HEK293 (cell line): ENCODE data around the gene FRMPD2.

ENCODE experiments used
- CTCF ChIA-PET: fragments of 350-600 bp; formaldehyde crosslinking; extraction: SDS; loops from one replicate; lab custom pipeline; 2021; ENCODE audit warnings: antibody characterized with exemption; lab: Yijun Ruan, JAX
- POLR2A ChIA-PET: fragments of 300-600 bp; formaldehyde crosslinking; extraction: SDS; loops from one replicate; lab custom pipeline; 2020; ENCODE audit warnings: antibody characterized with exemption, inconsistent platforms; lab: Yijun Ruan, JAX
- H3K27ac ChIP-seq: fragments of 200-500 bp; sonication (Bioruptor generic); 2 replicates; pipeline ENCODE4 v1.5.1; 2014; ENCODE audit warnings: low read depth, low read length, control low read depth, inconsistent platforms; ENCODE audit errors: extremely low read depth
- H3K36me3 ChIP-seq, 2 experiments: fragments of 200-500 bp in 1 of 2; sonication (Bioruptor generic) in 1 of 2; 1 replicate in 1 of 2; 2 replicates in 1 of 2; pipeline ENCODE4 v1.5.1; 2014 to 2017; ENCODE audit warnings: inconsistent platforms in 2 of 2, low read length in 2 of 2; ENCODE audit not compliant: control insufficient read depth in 2 of 2, insufficient read depth in 1 of 2
- H3K4me1 ChIP-seq: fragments of 200-500 bp; sonication (Bioruptor generic); 2 replicates; pipeline ENCODE4 v1.5.1; 2014; ENCODE audit warnings: mild to moderate bottlenecking, low read length, inconsistent platforms; ENCODE audit not compliant: control insufficient read depth, insufficient read depth
- H3K4me3 ChIP-seq: 2 replicates; pipeline ENCODE4 v1.5.1; 2011; ENCODE audit warnings: low read depth, mild to moderate bottlenecking, control low read depth, low read length, moderate library complexity
- H3K9me3 ChIP-seq: fragments of 200-500 bp; sonication (Bioruptor generic); 2 replicates; pipeline ENCODE4 v1.5.1; 2014; ENCODE audit warnings: low read depth, low read length, inconsistent platforms; ENCODE audit not compliant: control insufficient read depth, insufficient read depth
- GFI1B ChIP-seq: fragments of 450-650 bp; formaldehyde crosslinking; IDR thresholded peaks from 2 replicates; pipeline ENCODE4 v1.5.1; 2016; ENCODE audit warnings: missing biosample characterization, missing genetic modification characterization
- GLI2 ChIP-seq: fragments of 450-650 bp; formaldehyde crosslinking; IDR thresholded peaks from 2 replicates; pipeline ENCODE4; 2017; ENCODE audit warnings: missing biosample characterization, missing genetic modification characterization, low read depth, borderline replicate concordance
- HOXD13 ChIP-seq: sonication (generic); formaldehyde crosslinking; IDR thresholded peaks from 2 replicates; pipeline ENCODE4 v1.8.0; 2022; ENCODE audit warnings: missing genetic modification reagents, borderline replicate concordance
- IKZF3 ChIP-seq: fragments of 450-650 bp; IDR thresholded peaks from 2 replicates; pipeline ENCODE4 v1.5.0; 2018; ENCODE audit warnings: missing biosample characterization, mild to moderate bottlenecking, missing genetic modification characterization, moderate library complexity
- OVOL3 ChIP-seq: fragments of 450-650 bp; formaldehyde crosslinking; IDR thresholded peaks from 2 replicates; pipeline ENCODE4 v1.5.1; 2016; ENCODE audit warnings: missing biosample characterization, missing genetic modification characterization
- PRDM6 ChIP-seq: fragments of 450-650 bp; formaldehyde crosslinking; IDR thresholded peaks from 2 replicates; pipeline ENCODE4 v1.5.1; 2017; ENCODE audit warnings: missing biosample characterization, missing genetic modification characterization
- RBAK ChIP-seq: fragments of 450-650 bp; formaldehyde crosslinking; IDR thresholded peaks from 2 replicates; pipeline ENCODE4 v1.5.1; 2016; ENCODE audit warnings: missing biosample characterization, missing genetic modification characterization
- SALL2 ChIP-seq: fragments of 450-650 bp; formaldehyde crosslinking; IDR thresholded peaks from 2 replicates; pipeline ENCODE4 v1.5.0; 2017; ENCODE audit warnings: missing biosample characterization, mild to moderate bottlenecking, missing genetic modification characterization, borderline replicate concordance
- TRIM28 ChIP-seq: IDR thresholded peaks from 2 replicates; pipeline ENCODE4 v1.6.1; 2011; ENCODE audit warnings: low read length, control low read depth, borderline replicate concordance
- ZBTB17 ChIP-seq: fragments of 450-650 bp; formaldehyde crosslinking; IDR thresholded peaks from 2 replicates; pipeline ENCODE4 v1.5.1; 2016; ENCODE audit warnings: missing biosample characterization, missing genetic modification characterization
- ZBTB49 ChIP-seq: fragments of 450-650 bp; formaldehyde crosslinking; IDR thresholded peaks from 2 replicates; pipeline ENCODE4 v1.5.1; 2016; ENCODE audit warnings: missing biosample characterization, missing genetic modification characterization, low read depth
- ZNF112 ChIP-seq: fragments of 450-650 bp; formaldehyde crosslinking; IDR thresholded peaks from 2 replicates; pipeline ENCODE4 v1.5.0; 2017; ENCODE audit warnings: missing biosample characterization, missing genetic modification characterization
- ZNF248 ChIP-seq: fragments of 450-650 bp; formaldehyde crosslinking; IDR thresholded peaks from 2 replicates; pipeline ENCODE4 v1.5.1; 2017; ENCODE audit warnings: missing biosample characterization, missing genetic modification characterization
- ZNF473 ChIP-seq: fragments of 450-650 bp; formaldehyde crosslinking; IDR thresholded peaks from 2 replicates; pipeline ENCODE4 v1.5.1; 2017; ENCODE audit warnings: missing biosample characterization, missing genetic modification characterization
- ZNF48 ChIP-seq: fragments of 450-650 bp; formaldehyde crosslinking; IDR thresholded peaks from 2 replicates; pipeline ENCODE4 v1.5.1; 2016; ENCODE audit warnings: missing biosample characterization, missing genetic modification characterization
- ZNF501 ChIP-seq: fragments of 450-650 bp; formaldehyde crosslinking; IDR thresholded peaks from 2 replicates; pipeline ENCODE4 v1.5.1; 2016; ENCODE audit warnings: missing biosample characterization, missing genetic modification characterization
- ZNF513 ChIP-seq: fragments of 450-650 bp; IDR thresholded peaks from 2 replicates; pipeline ENCODE4 v1.5.1; 2018; ENCODE audit warnings: missing biosample characterization, missing genetic modification characterization
- ZNF621 ChIP-seq: fragments of 450-650 bp; formaldehyde crosslinking; IDR thresholded peaks from 2 replicates; pipeline ENCODE4 v1.5.1; 2017; ENCODE audit warnings: missing biosample characterization, missing genetic modification characterization
- ZNF704 ChIP-seq: fragments of 450-650 bp; formaldehyde crosslinking; IDR thresholded peaks from 2 replicates; pipeline ENCODE4 v1.5.1; 2016; ENCODE audit warnings: missing biosample characterization, missing genetic modification characterization
- ZNF837 ChIP-seq: fragments of 450-650 bp; formaldehyde crosslinking; IDR thresholded peaks from 2 replicates; pipeline ENCODE4 v1.5.1; 2016; ENCODE audit warnings: missing biosample characterization, missing genetic modification characterization
- ZSCAN16 ChIP-seq: fragments of 450-650 bp; formaldehyde crosslinking; IDR thresholded peaks from 2 replicates; pipeline ENCODE4 v1.5.1; 2016; ENCODE audit warnings: missing biosample characterization, missing genetic modification characterization
- ZSCAN23 ChIP-seq: fragments of 450-650 bp; formaldehyde crosslinking; IDR thresholded peaks from 2 replicates; pipeline ENCODE4 v1.5.1; 2016; ENCODE audit warnings: missing biosample characterization, missing genetic modification characterization
- ZXDB ChIP-seq: fragments of 450-650 bp; formaldehyde crosslinking; IDR thresholded peaks from 2 replicates; pipeline ENCODE4 v1.5.1; 2016; ENCODE audit warnings: missing biosample characterization, missing genetic modification characterization
- TF ChIP-seq, protein P1 (sequence below): fragments of 450-650 bp; formaldehyde crosslinking; IDR thresholded peaks from 2 replicates; pipeline ENCODE4 v1.5.1; 2016; ENCODE audit warnings: missing biosample characterization, missing genetic modification characterization

Gene FRMPD2

DNA sequence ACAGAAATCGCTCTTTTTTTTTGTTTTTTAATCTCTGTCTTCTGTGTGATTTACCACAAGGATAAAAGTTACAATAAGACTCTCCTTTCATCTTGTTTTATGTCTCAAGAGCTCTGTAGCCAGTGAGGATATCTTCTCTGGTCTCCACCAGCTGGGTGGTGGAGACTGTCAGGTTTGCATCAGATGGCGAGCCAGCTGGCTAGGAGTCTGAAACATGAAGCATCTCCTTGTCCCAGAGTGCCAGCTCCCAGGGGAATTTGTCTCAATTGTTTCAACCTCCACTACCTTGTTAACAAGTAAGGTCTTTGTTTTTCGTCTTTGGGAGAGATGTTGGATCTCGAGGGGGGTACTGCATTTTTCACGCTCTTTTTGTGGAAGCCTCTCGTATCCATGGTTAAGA is 47.3 kb downstream of the FRMPD2 start:
- CTCF ChIA-PET: interaction anchor here (0.6 to 0.7 kb wide), 2 partner anchors 12 to 15 kb away, joined by 3 to 4 read pairs; no protein-coding TSS in a partner anchor
- no peak overlapping the region for H3K27ac ChIP-seq
- TF ChIP-seq OVOL3 (tag by site-specific recombination) (no peak), RBAK (tag by site-specific recombination) (no peak), ZXDB (tag by site-specific recombination) (no peak), ZNF48 (tag by site-specific recombination) (no peak), GLI2 (tag by site-specific recombination) (no peak), ZNF704 (tag by site-specific recombination) (no peak), IKZF3 (no peak), ZNF248 (tag by site-specific recombination) (no peak), ZNF621 (tag by site-specific recombination) (no peak), ZSCAN16 (no peak), TRIM28 (no peak)
- no peaks in the 10 kb centered on the region for H3K36me3 ChIP-seq
- no peak overlapping the region for H3K4me3 ChIP-seq
- no peaks in the 10 kb centered on the region for H3K4me1 ChIP-seq
- POLR2A ChIA-PET: no interaction called here
- no peaks in the 10 kb centered on the region for H3K9me3 ChIP-seq

- H3K4me3 ChIP-seq: no peak overlapping the region
- TF ChIP-seq ZNF837 (tag by site-specific recombination) (no peak), ZNF473 (tag by site-specific recombination) (no peak), ZNF112 (tag by site-specific recombination) (no peak), ZBTB49 (tag by site-specific recombination) (no peak), ZNF513 (tag by site-specific recombination) (no peak), ZBTB17 (tag by site-specific recombination) (no peak), ZNF501 (tag by site-specific recombination) (no peak), ZSCAN23 (tag by site-specific recombination) (no peak), HOXD13 (CRISPR knock-in tag) (no peak), GFI1B (no peak), PRDM6 (no peak), SALL2 (no peak)
- TF ChIP-seq, protein P1, sequence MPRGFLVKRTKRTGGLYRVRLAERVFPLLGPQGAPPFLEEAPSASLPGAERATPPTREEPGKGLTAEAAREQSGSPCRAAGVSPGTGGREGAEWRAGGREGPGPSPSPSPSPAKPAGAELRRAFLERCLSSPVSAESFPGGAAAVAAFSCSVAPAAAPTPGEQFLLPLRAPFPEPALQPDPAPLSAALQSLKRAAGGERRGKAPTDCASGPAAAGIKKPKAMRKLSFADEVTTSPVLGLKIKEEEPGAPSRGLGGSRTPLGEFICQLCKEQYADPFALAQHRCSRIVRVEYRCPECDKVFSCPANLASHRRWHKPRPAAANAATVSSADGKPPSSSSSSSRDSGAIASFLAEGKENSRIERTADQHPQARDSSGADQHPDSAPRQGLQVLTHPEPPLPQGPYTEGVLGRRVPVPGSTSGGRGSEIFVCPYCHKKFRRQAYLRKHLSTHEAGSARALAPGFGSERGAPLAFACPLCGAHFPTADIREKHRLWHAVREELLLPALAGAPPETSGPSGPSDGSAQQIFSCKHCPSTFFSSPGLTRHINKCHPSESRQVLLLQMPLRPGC: no peak
- POLR2A ChIA-PET: no interaction called here
- no peaks in the 10 kb centered on the region for H3K9me3 ChIP-seq
- H3K4me1 ChIP-seq: no peaks in the 10 kb centered on the region
- H3K36me3 ChIP-seq: no peaks in the 10 kb centered on the region
- H3K27ac ChIP-seq: no peak overlapping the region
- CTCF ChIA-PET: interaction anchor here (0.9 to 2.1 kb wide), 3 partner anchors 8 to 24 kb away, joined by 3 to 6 read pairs (median 6); no protein-coding TSS in a partner anchor
Observed at GRCh38 chr10:48224979-48225560, 49.4 kb downstream of the FRMPD2 start.
